Urothelium cell line (cell line): ENCODE data around the gene UBE2L3.
A peak's percentile ranks its signal among the peaks of the same experiment; 100 is the strongest.
"Not testable (repeated sequence)": the region's sequence is repeated elsewhere in the genome, so short reads cannot be mapped to it uniquely, and the experiment has no call there.

Source experiments
- DNase-seq: peaks from one replicate; pipeline ENCODE4 v3.0.0; 2011; ENCODE audit warnings: low spot score, mixed read lengths
- FAIRE-seq: peaks from 2 replicates; lab custom pipeline; 2011; peaks lifted over from hg19 to GRCh38; lab: Jason Lieb, UNC

The UBE2L3 gene

DNA sequence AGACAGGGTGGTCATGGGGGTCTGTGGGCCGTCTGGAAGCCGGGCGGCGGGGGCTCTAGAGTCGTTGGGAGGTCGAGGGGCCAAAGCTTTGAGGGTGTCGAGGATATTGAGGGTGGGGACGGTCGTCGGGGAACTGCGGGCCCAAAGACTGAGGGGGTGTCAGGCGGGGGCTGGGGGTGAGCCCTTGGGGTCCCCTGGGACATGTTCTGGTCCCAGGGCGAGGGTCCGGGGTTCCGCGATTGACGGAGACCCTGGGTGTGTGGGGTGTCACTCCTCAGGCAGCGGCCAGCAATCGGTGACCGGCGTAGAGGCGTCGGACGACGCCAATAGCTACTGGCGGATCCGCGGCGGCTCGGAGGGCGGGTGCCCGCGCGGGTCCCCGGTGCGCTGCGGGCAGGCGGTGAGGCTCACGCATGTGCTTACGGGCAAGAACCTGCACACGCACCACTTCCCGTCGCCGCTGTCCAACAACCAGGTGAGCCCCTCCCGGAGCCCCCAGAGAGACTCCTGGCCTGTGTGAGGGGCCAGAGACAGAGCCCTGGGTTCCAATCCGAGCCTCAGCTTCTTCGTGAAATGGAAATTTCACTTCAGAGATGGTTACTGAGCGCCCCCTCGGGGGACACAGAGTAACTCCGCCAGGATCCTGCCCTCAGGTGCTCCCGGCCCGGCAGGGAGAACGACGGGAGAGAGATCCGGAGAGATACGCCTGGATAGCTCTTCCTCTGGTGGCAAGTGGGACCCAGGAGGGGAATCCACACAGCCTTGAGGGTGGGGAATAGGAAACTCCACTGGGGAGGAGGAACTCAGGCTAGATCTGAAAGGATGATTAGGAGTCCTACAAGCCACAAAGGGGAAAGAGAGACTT is 75.3 kb downstream of the UBE2L3 start:
- FAIRE-seq (peak; percentile 48), DNase-seq (peak; percentile 85)

DNA sequence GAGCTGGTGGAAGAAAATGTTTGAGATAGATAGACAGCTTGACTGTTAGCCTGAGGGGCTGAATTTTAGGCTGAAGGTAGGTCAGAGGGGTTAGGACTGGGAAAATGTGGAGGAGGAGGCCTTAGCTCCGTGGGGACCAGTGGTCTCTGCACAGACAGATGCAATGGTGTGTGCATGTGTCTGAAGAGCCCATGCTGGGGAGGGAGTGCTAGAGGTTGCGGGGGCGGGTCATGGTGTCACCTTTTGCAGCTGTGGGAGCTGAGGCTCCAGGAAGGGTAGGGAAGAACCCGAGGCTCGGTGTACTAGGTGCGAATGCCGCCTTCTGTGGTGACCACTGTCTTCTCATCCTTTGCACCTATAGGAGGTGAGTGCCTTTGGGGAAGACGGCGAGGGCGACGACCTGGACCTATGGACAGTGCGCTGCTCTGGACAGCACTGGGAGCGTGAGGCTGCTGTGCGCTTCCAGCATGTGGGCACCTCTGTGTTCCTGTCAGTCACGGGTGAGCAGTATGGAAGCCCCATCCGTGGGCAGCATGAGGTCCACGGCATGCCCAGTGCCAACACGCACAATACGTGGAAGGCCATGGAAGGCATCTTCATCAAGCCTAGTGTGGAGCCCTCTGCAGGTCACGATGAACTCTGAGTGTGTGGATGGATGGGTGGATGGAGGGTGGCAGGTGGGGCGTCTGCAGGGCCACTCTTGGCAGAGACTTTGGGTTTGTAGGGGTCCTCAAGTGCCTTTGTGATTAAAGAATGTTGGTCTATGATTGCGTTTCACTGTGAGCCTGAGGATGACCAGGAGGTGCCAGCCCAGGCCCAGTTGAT is 76.2 kb downstream of the UBE2L3 start:
- peak; percentile 88 for FAIRE-seq
- DNase-seq, result no peak

- not testable (repeated sequence) for FAIRE-seq, DNase-seq
These were observed 78.0 kb downstream of the UBE2L3 start for GRCh38 chr22:21645513-21645912.

DNA sequence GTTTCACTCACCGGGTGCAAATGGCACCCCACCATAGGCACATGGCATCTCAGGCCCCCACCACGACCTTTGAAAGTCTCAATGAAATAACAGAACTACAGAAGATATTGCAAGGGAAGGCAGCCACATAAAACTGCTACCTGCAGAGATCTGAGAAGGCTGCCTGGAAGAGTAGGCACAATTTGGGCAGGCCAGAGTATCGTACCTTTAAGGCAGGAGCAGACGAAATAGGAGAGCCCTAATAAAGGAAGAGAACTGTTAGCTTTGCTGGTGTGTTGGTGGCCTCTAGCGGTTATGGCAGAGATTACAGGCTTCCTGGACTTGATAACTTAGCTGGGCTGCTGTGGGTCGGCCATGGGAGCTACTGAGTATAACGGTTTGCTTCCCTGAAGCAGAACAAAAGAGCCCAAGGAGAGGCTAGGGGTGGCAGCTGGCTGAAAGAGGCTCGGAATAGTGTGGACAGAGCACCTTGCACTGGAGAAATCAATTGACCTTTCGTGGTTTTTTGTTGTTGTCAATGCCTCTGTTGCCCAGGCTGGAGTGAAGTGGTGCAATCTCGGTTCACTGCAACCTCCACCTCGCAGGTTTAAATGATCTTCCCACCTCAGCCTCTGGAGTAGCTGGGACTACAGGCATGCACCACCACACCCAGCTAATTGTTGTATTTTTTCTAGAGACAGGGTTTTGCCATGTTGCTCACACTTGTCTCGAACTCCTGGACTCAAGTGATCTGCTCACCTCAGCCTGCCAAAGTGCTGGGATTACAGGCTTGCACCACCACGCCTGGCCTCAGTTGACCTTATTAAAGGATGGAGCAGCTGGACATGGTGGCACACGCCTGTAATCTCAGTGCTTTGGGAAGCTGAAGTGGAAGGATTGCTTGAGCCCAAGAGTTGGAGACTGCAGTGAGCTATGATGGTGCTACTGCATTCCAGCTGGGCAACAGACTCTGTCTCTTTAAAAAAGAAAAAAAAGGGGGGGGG is 79.4 kb downstream of the UBE2L3 start:
- peak; percentile 83 for DNase-seq

GRCh38 chr22:21650280-21650679 is 82.8 kb downstream of the UBE2L3 start:
- FAIRE-seq (no peak), DNase-seq (no peak)

More for the DNA sequence above, 79.4 kb downstream of the UBE2L3 start:
- peak; percentile 46 for FAIRE-seq

- DNase-seq (no peak), FAIRE-seq (peak; percentile 9)
These were observed 83.5 kb downstream of the UBE2L3 start for GRCh38 chr22:21650823-21651520.

DNA sequence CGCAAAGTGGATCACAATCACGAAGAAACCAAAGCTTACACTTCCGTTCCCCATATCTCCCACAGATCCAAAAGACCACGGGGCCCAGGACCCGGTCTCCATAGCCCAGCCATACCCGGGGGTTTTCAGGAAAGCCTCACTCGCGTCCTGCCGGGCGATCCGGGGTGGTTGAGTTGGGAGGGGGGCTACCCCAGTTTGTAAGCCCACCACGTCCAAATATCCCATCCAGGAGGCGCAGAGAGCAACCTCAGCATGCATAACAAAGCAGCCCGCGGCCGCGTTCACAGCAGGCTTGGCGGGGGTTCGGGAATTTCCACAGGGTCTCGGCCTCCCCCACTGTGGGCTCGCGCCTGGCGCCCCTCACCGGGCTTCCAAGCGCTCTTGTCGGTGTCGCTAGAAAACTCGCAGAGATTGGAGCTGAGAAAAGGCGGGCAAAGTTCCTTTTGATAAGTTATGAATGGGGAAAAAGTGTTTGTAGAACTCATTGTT is 84.1 kb downstream of the UBE2L3 start:
- DNase-seq (no peak), FAIRE-seq (no peak)

DNA sequence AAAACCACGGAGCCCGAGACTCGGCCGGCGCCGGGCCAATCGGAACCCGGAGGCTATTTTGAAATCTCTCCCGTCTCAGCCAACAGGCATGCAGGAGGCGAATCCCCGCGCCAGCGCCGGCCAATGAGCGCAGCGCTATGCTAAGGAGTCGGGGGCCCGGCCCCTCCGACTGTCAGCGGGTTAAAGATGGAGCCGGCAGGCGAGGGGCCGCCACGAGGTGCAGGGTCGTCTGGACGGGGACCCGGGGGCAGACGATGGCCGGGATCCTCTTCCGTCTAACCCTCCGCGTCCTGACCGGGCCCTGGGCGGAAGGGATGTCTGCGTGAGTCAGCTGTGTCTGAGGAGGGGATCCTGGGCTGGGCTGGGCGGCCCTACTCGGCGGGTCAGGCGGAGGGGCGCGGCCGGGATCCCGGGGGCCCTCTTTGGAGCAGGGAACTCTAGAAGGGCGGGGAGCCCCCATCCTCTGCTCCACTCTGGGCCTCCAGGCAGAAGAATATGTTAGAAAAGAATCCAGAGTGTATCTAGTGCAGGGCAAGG is 84.6 kb downstream of the UBE2L3 start:
- DNase-seq (peak; percentile 98), FAIRE-seq (peak; percentile 37)

- DNase-seq, result no peak
- peak; percentile 17 for FAIRE-seq
These were observed 85.3 kb downstream of the UBE2L3 start for GRCh38 chr22:21652547-21653545.

GRCh38 chr22:21657020-21657359 is 89.5 kb downstream of the UBE2L3 start:
- no peak for DNase-seq
- FAIRE-seq, result no peak

- peak; percentile 73 for DNase-seq
- no peak for FAIRE-seq
These were observed 90.0 kb downstream of the UBE2L3 start for GRCh38 chr22:21657360-21658032.

- no peak for DNase-seq
- no peak for FAIRE-seq
These were observed 92.5 kb downstream of the UBE2L3 start for GRCh38 chr22:21659864-21660525.

DNA sequence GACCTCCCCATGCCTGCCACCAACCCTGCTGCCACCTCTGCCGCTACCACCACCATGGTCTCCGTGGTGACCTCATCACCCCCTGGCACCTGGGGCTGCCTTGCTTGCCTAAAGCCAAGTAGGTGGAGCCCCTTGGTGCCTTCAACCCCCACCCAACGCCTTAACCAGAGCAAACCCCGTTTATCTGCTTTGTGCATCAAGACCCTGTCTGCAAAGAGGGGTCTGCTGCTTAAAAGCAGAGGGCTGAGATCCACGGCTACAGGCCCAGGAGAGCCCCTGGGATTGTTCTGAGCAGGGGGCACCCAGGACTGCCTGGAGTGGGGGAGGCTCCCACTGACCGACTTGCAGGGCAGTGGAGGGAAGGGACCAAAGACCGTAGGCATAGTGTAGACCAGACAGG is 93.4 kb downstream of the UBE2L3 start:
- FAIRE-seq (no peak), DNase-seq (no peak)

DNA sequence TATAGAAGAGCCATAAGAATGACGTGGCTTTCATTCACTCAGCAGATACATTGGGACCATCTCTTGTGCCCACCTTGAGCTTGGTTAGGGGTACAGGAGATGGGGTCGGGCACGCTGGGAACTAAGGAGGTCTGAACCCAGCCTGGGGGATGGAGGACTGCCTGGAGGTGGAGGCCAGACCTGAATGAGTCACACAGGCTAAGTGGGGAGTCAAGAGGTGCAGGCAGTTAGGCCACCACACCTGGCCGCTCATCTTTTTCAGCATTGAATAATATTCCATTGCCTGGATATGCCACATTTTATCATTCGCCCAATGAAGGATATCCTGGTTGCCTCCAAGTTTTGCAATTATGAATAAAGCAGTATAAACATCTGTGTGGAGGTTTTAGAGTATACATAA is 94.5 kb downstream of the UBE2L3 start:
- FAIRE-seq (no peak), DNase-seq (no peak)

DNA sequence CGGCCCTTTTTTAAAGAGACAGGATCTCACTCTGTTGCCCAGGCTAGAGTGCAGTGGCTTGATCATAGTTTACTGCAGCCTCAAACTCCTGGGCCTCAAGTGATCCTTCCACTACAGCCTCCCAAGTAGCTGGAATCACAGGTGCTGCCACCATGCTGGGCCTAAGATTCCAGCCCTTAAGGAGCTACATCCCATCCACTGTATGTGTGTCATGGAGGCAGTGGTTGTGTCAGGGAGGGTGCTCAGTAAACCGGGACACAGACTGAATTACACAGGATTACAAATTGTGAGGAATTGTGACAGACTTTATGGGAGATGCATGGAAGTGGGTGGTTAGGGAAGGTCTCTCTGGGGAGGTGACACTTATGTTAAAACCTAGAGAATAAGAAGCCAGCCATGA is 96.2 kb downstream of the UBE2L3 start:
- no peak for DNase-seq
- no peak for FAIRE-seq

DNA sequence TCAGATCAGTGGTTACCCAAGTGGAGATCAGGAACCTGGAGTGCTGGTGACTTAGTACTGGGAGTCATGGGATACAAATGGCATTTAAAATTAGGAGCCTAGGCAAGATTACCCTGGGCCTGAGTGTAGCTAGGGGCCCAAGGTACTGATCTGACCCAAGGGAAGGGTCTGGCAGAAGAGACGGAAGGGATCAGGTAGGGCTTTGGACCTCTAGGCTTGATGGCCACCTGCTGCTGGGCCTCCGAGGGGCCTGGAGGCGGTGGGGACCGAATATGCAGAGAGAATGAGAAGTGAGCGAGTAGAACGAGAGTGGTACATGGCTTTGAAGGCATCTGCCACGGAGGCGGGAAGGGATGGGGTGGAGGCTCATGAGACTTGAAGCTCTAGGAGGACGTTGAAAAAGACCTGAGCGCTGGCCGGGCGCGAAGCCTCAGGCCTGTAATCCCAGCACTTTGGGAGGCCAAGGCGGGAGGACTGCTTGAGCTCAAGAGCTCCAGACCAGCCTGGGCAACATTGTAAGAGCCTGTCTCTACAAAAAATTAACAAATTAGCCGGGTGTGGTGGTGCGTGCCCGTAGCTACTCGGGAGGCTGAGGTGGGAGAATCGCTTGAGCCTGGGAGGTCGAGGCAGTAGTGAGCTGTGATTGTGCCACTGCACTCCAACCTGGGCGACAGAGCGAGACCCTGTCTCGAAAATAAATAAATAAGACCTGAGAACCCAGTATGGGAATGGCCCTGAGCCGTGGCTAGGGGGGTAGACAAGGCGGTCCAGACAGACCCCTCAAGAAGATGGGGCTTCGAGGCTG is 97.7 kb downstream of the UBE2L3 start:
- FAIRE-seq (peak; percentile 52), DNase-seq (no peak)

DNA sequence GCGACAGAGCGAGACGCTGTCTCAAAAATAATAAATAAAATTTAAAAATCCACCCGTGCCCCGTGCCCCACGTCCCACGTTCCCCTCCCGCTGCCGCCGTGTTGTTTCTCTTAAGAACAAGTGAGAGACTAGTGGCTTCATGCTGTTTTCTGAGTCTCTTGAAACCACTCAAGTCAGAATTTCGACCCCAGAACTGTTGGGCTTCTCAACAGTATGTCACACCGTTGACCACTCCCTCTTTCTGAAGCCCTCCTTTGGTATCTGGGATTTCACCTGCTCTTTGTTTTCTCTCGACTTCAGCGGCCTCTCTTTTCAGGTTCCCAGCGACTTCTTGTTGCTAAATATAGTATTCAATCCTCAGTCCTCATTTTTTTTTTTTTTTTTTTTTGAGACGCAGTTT is 99.3 kb downstream of the UBE2L3 start:
- FAIRE-seq, result no peak
- DNase-seq, result no peak
